SU-DHL-6 (cell line): Measurements from ENCODE around the gene GINS1.

Experiments used
- H2AFZ ChIP-seq: fragments of 200-600 bp; sonication (generic); 2 replicates; pipeline ENCODE4 v1.6.1; 2014; ENCODE audit warnings: low read depth, mild to moderate bottlenecking, moderate library complexity, mixed read lengths, antibody characterized with exemption, low read length; ENCODE audit not compliant: severe bottlenecking
- H3F3A ChIP-seq: fragments of 200-600 bp; shearing (Covaris generic); 2 replicates; pipeline ENCODE4 v1.6.0; 2016; ENCODE audit warnings: antibody characterized with exemption, mild to moderate bottlenecking; ENCODE audit not compliant: insufficient read depth
- H3K27ac ChIP-seq: fragments of 200-600 bp; sonication (generic); 2 replicates; pipeline ENCODE4 v1.5.1; 2016; ENCODE audit warnings: low read depth, mild to moderate bottlenecking, low read length, moderate library complexity, mixed read lengths
- H3K27me3 ChIP-seq: fragments of 200-600 bp; sonication (generic), shearing (Covaris generic); 2 replicates; pipeline ENCODE4 v1.6.0; 2014; ENCODE audit warnings: mild to moderate bottlenecking, low read length
- H3K36me3 ChIP-seq: fragments of 200-600 bp; sonication (generic); 2 replicates; pipeline ENCODE4 v1.6.1; 2014; ENCODE audit warnings: mild to moderate bottlenecking, low read length, mixed read lengths
- H3K4me2 ChIP-seq: fragments of 300-600, 200-600 bp; shearing (Covaris generic), sonication (generic); 2 replicates; pipeline ENCODE4 v1.6.0; 2014; ENCODE audit warnings: low read length, low read depth, mild to moderate bottlenecking; ENCODE audit not compliant: poor library complexity, severe bottlenecking
- H3K4me3 ChIP-seq: fragments of 200-600 bp; sonication (generic); 2 replicates; pipeline ENCODE4 v1.5.1; 2014; ENCODE audit warnings: antibody characterized with exemption, low read length, mild to moderate bottlenecking, mixed read lengths; ENCODE audit not compliant: insufficient read depth, poor library complexity, severe bottlenecking
- H3K79me2 ChIP-seq: fragments of 200-600 bp; sonication (generic); 2 replicates; pipeline ENCODE4 v1.6.1; 2014; ENCODE audit warnings: mild to moderate bottlenecking, low read length, moderate library complexity; ENCODE audit not compliant: insufficient read depth
- H3K9ac ChIP-seq: fragments of 200-600 bp; sonication (generic); 2 replicates; pipeline ENCODE4 v1.7.0; 2014; ENCODE audit warnings: mild to moderate bottlenecking, low read length
- H3K9me2 ChIP-seq: fragments of 200-600 bp; sonication (generic); replicated peaks from 2 replicates; pipeline ENCODE4 v1.6.1; 2014; ENCODE audit warnings: low read length; ENCODE audit not compliant: insufficient read depth
- H3K9me3 ChIP-seq: fragments of 200-600 bp; sonication (generic); 2 replicates; pipeline ENCODE4 v1.6.1; 2014; ENCODE audit warnings: low read length, mixed read lengths; ENCODE audit not compliant: insufficient read depth
- H4K20me1 ChIP-seq: fragments of 200-600 bp; sonication (generic); 2 replicates; pipeline ENCODE4 v1.6.1; 2014; ENCODE audit warnings: low read depth, mild to moderate bottlenecking, antibody characterized with exemption, low read length, moderate library complexity, mixed read lengths
- EZH2phosphoT487 ChIP-seq: fragments of 200-600 bp; sonication (generic), shearing (Covaris generic); conservative IDR thresholded peaks from 2 replicates; pipeline ENCODE4 v1.6.1; 2018; ENCODE audit warnings: mild to moderate bottlenecking, antibody characterized with exemption, low read length, moderate library complexity, mixed read lengths
- TF ChIP-seq, protein P1 (sequence below): fragments of 200-600 bp; sonication (generic); IDR thresholded peaks from one replicate; pipeline ENCODE4 v1.5.1; 2017; ENCODE audit warnings: antibody characterized with exemption, mild to moderate bottlenecking, low read length, moderate library complexity; ENCODE audit not compliant: insufficient read depth, poor library complexity, severe bottlenecking

Gene GINS1

DNA sequence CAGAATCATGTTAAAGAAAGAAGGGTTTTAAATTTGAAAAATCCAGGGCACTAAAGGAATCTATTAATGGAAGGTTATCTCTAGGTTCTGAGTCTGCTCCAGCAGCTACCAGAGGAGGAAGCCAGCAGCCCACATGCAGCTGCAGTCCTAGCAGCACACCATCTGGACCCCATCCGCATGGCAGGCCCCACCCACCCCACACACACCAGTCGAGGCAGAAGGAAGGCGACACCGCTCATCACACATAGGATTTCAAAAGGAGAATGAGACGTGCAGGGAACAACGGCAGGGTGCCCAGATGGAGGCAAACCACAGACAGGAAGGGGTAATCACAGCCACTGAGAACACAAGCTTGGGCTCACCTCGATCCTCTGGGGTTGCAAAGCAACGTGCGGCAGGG lies 78.9 kb downstream of the GINS1 start:
- Histone ChIP-seq H3K9me3 (no peaks in the 10 kb centered on the region), H2AFZ (no peak overlapping the region), H3K79me2 (no peaks in the 10 kb centered on the region), H4K20me1 (no peaks in the 10 kb centered on the region), H3K4me3 (no peak overlapping the region), H3F3A (no peaks in the 10 kb centered on the region), H3K9me2 (no peaks in the 10 kb centered on the region), H3K36me3 (no peaks in the 10 kb centered on the region), H3K27ac (no peak overlapping the region), H3K4me2 (no peak overlapping the region), H3K27me3 (no peaks in the 10 kb centered on the region), H3K9ac (no peak overlapping the region)
- no peak for TF ChIP-seq EZH2phosphoT487
- TF ChIP-seq, protein P1, sequence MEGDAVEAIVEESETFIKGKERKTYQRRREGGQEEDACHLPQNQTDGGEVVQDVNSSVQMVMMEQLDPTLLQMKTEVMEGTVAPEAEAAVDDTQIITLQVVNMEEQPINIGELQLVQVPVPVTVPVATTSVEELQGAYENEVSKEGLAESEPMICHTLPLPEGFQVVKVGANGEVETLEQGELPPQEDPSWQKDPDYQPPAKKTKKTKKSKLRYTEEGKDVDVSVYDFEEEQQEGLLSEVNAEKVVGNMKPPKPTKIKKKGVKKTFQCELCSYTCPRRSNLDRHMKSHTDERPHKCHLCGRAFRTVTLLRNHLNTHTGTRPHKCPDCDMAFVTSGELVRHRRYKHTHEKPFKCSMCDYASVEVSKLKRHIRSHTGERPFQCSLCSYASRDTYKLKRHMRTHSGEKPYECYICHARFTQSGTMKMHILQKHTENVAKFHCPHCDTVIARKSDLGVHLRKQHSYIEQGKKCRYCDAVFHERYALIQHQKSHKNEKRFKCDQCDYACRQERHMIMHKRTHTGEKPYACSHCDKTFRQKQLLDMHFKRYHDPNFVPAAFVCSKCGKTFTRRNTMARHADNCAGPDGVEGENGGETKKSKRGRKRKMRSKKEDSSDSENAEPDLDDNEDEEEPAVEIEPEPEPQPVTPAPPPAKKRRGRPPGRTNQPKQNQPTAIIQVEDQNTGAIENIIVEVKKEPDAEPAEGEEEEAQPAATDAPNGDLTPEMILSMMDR = no peak

DNA sequence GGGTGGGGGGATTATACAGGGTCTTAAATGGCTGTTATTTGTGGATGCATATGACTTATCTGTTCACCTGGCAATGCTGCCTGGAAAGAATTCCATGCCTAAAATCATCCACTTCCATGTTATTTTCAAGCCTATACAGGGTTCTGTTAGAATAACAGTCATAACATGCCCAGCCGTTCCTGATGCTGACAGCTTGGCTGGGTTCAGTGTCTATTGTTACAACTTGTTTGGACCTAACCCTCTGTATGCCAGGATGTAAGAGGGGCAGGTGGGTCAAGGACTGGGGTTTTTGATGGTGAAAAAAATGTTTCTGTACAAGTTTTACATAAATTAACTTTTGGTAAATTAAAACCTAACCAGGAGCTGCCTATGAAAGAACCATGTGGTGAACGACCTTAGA lies 79.8 kb downstream of the GINS1 start:
- H3K79me2 ChIP-seq = no peaks in the 10 kb centered on the region
- H3K9me3 ChIP-seq = no peaks in the 10 kb centered on the region
- no peak overlapping the region for H2AFZ ChIP-seq
- H3K9me2 ChIP-seq = no peaks in the 10 kb centered on the region
- H3K27me3 ChIP-seq = no peaks in the 10 kb centered on the region
- H3K9ac ChIP-seq = no peak overlapping the region
- no peak overlapping the region for H3K4me2 ChIP-seq
- no peaks in the 10 kb centered on the region for H4K20me1 ChIP-seq
- TF ChIP-seq, protein P1 = no peak
- TF ChIP-seq EZH2phosphoT487 = no peak
- H3K27ac ChIP-seq = no peak overlapping the region
- H3K4me3 ChIP-seq = no peak overlapping the region
- no peaks in the 10 kb centered on the region for H3F3A ChIP-seq
- H3K36me3 ChIP-seq = no peaks in the 10 kb centered on the region

DNA sequence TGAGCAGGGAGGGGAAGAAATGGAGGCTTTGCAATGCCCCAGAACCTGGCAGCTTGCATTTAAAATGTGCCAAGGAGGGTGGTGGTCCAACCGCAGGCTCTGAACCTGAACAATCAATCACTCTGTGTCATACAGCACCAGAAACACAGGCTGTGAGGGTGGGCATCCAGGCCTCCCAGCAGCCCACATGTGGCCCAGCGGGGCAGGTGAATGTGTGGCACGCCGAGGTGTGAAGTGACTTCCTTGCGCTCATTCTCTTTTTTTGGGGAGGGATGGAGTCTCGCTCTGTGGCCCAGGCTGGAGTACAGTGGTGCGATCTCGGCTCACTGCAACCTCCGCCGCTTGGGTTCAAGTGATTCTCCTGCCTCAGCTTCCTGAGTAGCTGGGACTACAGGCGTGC lies 80.5 kb downstream of the GINS1 start:
- Histone ChIP-seq H4K20me1 (no peaks in the 10 kb centered on the region), H3K9me2 (no peaks in the 10 kb centered on the region), H3K9me3 (no peaks in the 10 kb centered on the region), H3K4me2 (no peak overlapping the region), H3K9ac (no peak overlapping the region), H3F3A (no peaks in the 10 kb centered on the region), H3K27ac (no peak overlapping the region), H3K27me3 (no peaks in the 10 kb centered on the region), H3K4me3 (no peak overlapping the region), H3K79me2 (no peaks in the 10 kb centered on the region), H3K36me3 (no peaks in the 10 kb centered on the region), H2AFZ (no peak overlapping the region)
- no peak for TF ChIP-seq EZH2phosphoT487
- TF ChIP-seq, protein P1 = no peak
